Retinal pigment epithelial cell (primary cell): ENCODE data around the gene ATG14.
"Not testable (repeated sequence)": the region's sequence is repeated elsewhere in the genome, so short reads cannot be mapped to it uniquely, and the experiment has no call there.

Experiments used
- DNase-seq: peaks from one replicate; pipeline ENCODE4 v3.0.0-alpha.2; 2010; ENCODE audit warnings: low read depth
- H3K4me3 ChIP-seq: 2 replicates; pipeline ENCODE4 v1.5.1; 2011; ENCODE audit warnings: mild to moderate bottlenecking, low read length, control low read depth, moderate library complexity
- CTCF ChIP-seq: conservative IDR thresholded peaks from 2 replicates; pipeline ENCODE4 v1.5.1; 2011; ENCODE audit warnings: low read depth, low read length, control low read depth, inconsistent platforms

The ATG14 gene

GRCh38 chr14:55388160-55388559, 23.5 kb downstream of the ATG14 start:
- DNase-seq: no peak
- no peak overlapping the region for H3K4me3 ChIP-seq
- no peak for TF ChIP-seq CTCF

GRCh38 chr14:55387121-55387520, 24.5 kb downstream of the ATG14 start:
- no peak overlapping the region for H3K4me3 ChIP-seq
- DNase-seq: no peak
- no peak for TF ChIP-seq CTCF

DNA sequence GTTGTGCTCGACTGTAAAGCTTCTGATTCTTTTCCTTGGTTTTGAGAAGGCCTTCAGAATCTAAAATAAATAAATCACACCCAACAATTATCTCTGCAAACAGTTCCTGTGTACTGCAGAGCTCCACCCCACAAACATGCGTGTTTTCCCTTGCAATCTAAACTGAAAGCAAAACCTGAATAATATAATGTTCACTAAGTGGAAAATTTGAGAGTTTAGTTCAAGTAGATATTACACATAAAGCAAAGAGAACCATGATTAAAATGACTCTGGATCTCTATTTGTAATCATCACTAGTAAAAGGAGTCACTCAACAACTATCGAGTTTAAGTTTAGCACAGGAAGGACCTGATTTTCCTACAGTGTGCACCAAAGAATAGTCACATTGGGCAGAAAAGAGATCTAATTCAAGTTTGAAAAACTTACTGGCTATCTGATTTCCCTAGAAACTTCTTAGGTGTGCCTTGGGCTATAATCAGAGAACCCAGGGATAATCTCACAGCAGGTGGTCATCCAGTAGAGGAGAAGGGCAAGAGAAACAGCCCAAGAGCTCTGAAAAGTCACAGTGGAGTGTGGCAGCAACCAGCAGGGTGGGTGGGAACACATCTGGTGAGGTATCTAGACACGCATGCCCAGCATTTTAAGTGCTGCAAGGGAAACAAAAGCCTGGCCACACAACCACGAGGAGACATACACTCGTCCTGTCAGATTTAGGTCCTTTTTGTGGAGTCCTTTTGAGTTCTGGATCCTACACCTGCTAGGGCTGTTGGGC, 25.4 kb downstream of the ATG14 start:
- no peak overlapping the region for H3K4me3 ChIP-seq
- DNase-seq: no peak
- TF ChIP-seq CTCF: no peak

DNA sequence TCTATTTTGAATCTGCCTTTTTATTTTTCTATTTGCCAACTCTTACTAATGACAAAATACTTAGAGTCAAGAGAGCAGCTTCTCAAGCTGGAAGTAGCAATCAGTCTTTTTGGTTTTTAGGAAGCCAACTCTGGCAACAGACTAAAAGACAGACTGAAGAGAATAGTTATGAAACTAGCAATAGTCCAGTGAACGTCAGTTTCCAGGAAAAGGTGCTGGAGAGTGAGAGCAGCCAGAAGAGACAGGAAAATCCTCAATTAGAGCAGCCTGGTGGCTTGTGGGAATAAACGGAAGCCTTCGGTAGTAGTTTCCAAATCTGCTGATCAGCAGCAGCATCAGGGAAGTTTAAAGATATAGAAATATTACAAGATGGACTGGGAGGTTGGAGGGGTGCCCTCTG, 27.1 kb downstream of the ATG14 start:
- TF ChIP-seq CTCF: no peak
- H3K4me3 ChIP-seq: no peak overlapping the region
- no peak for DNase-seq

GRCh38 chr14:55383541-55384140, 28.0 kb downstream of the ATG14 start:
- no peak overlapping the region for H3K4me3 ChIP-seq
- no peak for DNase-seq
- no peak for TF ChIP-seq CTCF

DNA sequence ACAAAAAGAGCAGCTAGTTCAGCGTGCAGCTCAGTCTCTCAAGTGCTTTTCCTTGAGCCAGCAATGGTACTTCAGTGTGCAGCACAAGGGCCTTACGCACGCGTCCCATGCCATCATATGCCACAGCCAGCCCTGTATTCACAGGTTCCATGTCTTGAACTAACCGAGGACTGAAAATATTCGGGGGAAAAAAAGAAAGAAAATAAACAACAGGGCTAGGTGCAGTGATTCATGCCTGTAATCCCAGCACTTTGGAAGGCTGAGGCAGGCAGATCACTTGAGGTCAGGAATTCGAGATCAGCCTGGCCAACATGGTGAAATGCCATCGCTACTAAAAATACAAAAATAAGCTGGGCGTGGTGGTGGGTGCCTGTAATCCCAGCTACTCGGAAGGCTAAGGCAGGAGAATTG, 28.6 kb downstream of the ATG14 start:
- H3K4me3 ChIP-seq, DNase-seq: not testable (repeated sequence)

DNA sequence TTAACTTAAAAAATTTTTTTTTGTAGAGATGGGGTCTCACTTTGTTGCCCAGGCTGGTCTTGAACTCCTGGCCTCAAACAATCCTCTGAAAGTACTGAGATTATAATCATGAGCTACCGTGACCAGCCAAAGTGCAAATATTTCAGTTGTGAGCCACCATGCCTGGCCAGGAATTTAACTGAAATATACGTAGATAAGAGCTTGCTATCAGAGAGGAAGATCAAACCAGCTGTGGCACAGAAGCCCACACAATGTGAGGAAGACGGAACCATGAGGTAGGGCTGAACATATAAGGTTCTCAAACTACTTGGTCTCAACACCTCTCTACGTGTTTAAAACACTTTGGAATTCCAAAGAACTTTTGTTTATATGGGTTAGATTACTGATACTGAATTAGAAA, 29.1 kb downstream of the ATG14 start:
- TF ChIP-seq CTCF: no peak
- H3K4me3 ChIP-seq: no peak overlapping the region
- no peak for DNase-seq
